ENCODE measurements around the gene IGSF3.

The IGSF3 gene

DNA sequence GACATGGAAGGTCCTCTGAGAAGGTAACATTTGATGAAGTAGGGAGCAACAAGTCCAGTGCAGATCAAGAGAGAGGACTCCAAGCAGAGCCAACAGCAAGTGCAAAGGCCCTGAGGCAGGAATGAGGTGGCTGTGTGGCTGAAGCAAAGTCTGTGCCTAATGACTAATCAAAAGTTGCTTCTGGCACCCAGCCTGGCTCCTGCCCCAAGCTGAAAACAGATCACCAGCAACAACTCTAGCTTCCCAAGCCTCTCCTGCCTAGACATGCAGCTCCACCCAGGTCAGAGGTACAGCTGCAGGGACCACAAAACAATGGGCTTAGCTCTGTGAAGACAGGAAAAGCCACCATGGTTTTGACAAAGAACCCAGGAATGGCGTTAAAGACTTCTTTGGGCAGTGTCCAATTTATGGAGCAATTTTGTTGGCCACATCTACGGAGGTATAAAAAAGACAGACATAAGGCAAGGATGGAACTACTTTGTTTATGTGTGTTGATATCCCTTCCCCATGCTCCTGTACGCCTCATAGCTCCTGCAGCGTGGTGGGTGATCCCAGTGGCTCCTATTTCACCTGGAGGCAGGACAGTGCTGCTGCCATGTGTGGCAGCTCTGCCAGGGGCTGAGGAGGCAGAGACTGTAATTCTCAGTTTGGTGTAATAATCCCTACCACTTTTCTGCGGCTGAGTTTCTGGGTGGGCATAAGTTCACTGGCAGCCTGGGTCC lies 26.4 kb upstream of the IGSF3 start:
- Histone ChIP-seq H3K4me1 (ENCODE audit: insufficient read depth, low read length) (no peaks in the 10 kb centered on the region), H3K27me3 (ENCODE audit: insufficient read depth, low read length, poor library complexity) (no peaks in the 10 kb centered on the region), H3K9me3 (ENCODE audit: insufficient read depth, low read length, severe bottlenecking) (no peaks in the 10 kb centered on the region), H3K27ac (ENCODE audit: low read length) (no peak overlapping the region), H3K9ac (ENCODE audit: low read depth, low read length) (no peak overlapping the region), H2AFZ (ENCODE audit: low read depth, low read length) (no peak overlapping the region), H3K4me2 (ENCODE audit: insufficient read depth, low read length) (no peak overlapping the region), H4K20me1 (ENCODE audit: insufficient read depth, low read length) (no peaks in the 10 kb centered on the region), H3K79me2 (ENCODE audit: insufficient read depth, low read length) (no peaks in the 10 kb centered on the region), H3K36me3 (ENCODE audit: insufficient read depth, low read length) (no peaks in the 10 kb centered on the region), H3K4me3 (ENCODE audit: low read depth in 1 of 2, low read length in 2 of 2) (no peak overlapping the region)
- ATAC-seq (ENCODE audit: insufficient read depth, low read depth): no peak
- TF ChIP-seq EZH2 (IDR thresholded peaks at IDR 0.05; ENCODE audit: borderline replicate concordance, low read depth, low read length, severe bottlenecking): no peak
- TF ChIP-seq, protein P1, sequence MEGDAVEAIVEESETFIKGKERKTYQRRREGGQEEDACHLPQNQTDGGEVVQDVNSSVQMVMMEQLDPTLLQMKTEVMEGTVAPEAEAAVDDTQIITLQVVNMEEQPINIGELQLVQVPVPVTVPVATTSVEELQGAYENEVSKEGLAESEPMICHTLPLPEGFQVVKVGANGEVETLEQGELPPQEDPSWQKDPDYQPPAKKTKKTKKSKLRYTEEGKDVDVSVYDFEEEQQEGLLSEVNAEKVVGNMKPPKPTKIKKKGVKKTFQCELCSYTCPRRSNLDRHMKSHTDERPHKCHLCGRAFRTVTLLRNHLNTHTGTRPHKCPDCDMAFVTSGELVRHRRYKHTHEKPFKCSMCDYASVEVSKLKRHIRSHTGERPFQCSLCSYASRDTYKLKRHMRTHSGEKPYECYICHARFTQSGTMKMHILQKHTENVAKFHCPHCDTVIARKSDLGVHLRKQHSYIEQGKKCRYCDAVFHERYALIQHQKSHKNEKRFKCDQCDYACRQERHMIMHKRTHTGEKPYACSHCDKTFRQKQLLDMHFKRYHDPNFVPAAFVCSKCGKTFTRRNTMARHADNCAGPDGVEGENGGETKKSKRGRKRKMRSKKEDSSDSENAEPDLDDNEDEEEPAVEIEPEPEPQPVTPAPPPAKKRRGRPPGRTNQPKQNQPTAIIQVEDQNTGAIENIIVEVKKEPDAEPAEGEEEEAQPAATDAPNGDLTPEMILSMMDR (IDR thresholded peaks at IDR 0.05; ENCODE audit: borderline replicate concordance, extremely low read depth, low read length, poor library complexity, severe bottlenecking): no peak
- DNase-seq: no peak

DNA sequence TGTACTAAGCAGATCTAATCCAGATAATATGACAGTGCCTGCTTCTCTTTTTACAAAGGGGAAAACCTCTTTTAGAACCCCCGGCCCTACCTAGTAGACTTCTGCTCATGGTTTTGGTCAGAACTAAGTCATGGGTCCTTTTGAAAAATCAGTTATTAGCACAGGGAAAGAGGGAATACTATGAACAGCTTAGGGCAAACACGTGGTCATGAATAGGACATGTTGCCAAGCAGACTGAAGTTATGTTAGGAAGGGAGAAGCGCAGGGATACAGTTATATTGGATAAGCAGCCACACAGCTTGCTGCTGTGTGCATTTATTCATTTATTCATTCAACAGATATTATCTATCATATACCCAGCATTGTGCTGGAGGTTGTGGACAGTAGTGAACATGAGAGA lies 25.3 kb upstream of the IGSF3 start:
- TF ChIP-seq, protein P1 (IDR thresholded peaks at IDR 0.05; ENCODE audit: borderline replicate concordance, extremely low read depth, low read length, poor library complexity, severe bottlenecking): no peak
- TF ChIP-seq EZH2 (IDR thresholded peaks at IDR 0.05; ENCODE audit: borderline replicate concordance, low read depth, low read length, severe bottlenecking): no peak
- ATAC-seq (ENCODE audit: insufficient read depth, low read depth) (no peak), DNase-seq (no peak)
- H2AFZ ChIP-seq (ENCODE audit: low read depth, low read length): no peak overlapping the region
- no peaks in the 10 kb centered on the region for H3K36me3 ChIP-seq (ENCODE audit: insufficient read depth, low read length)
- H3K4me3 ChIP-seq (ENCODE audit: low read depth in 1 of 2, low read length in 2 of 2): no peak overlapping the region
- H3K27ac ChIP-seq (ENCODE audit: low read length): no peak overlapping the region
- H3K4me2 ChIP-seq (ENCODE audit: insufficient read depth, low read length): no peak overlapping the region
- no peak overlapping the region for H3K9ac ChIP-seq (ENCODE audit: low read depth, low read length)
- no peaks in the 10 kb centered on the region for H4K20me1 ChIP-seq (ENCODE audit: insufficient read depth, low read length)
- no peaks in the 10 kb centered on the region for H3K79me2 ChIP-seq (ENCODE audit: insufficient read depth, low read length)
- H3K9me3 ChIP-seq (ENCODE audit: insufficient read depth, low read length, severe bottlenecking): no peaks in the 10 kb centered on the region
- no peaks in the 10 kb centered on the region for H3K4me1 ChIP-seq (ENCODE audit: insufficient read depth, low read length)
- no peaks in the 10 kb centered on the region for H3K27me3 ChIP-seq (ENCODE audit: insufficient read depth, low read length, poor library complexity)

DNA sequence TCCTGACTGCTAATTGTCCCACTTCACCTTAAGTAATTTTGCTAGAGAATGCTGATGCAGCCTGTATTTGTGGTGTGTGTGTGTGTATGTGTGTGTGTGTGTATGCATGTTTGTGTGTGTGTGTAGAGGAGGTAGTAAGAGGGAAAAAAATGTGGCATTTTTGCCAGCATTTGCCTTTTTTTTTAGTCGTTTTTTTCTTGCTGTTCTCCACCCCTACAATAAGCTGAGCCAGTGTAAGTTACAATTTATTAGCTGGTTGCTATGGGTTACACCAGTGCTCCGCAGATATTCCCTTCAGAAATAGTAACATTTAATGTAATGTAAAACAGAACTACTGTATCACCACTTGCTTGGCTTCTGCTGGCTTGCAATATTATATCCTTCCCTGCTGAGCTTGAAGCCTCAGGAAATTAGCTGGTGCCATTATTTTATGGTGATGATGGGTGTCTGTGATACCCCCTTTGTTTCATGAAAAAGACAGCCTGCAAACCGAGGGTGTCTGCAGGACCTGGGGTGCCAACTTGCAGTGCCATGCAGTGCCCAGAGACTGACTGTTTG lies 23.4 kb upstream of the IGSF3 start:
- Histone ChIP-seq H3K4me3 (ENCODE audit: low read depth in 1 of 2, low read length in 2 of 2) (no peak overlapping the region), H3K36me3 (ENCODE audit: insufficient read depth, low read length) (no peaks in the 10 kb centered on the region), H4K20me1 (ENCODE audit: insufficient read depth, low read length) (no peaks in the 10 kb centered on the region), H3K79me2 (ENCODE audit: insufficient read depth, low read length) (no peaks in the 10 kb centered on the region), H3K27me3 (ENCODE audit: insufficient read depth, low read length, poor library complexity) (no peaks in the 10 kb centered on the region), H3K4me1 (ENCODE audit: insufficient read depth, low read length) (no peaks in the 10 kb centered on the region), H3K4me2 (ENCODE audit: insufficient read depth, low read length) (no peak overlapping the region), H3K9me3 (ENCODE audit: insufficient read depth, low read length, severe bottlenecking) (no peaks in the 10 kb centered on the region), H2AFZ (ENCODE audit: low read depth, low read length) (no peak overlapping the region), H3K27ac (ENCODE audit: low read length) (no peak overlapping the region), H3K9ac (ENCODE audit: low read depth, low read length) (no peak overlapping the region)
- ATAC-seq (ENCODE audit: insufficient read depth, low read depth) (no peak), DNase-seq (no peak)
- TF ChIP-seq, protein P1 (IDR thresholded peaks at IDR 0.05; ENCODE audit: borderline replicate concordance, extremely low read depth, low read length, poor library complexity, severe bottlenecking): no peak
- TF ChIP-seq EZH2 (IDR thresholded peaks at IDR 0.05; ENCODE audit: borderline replicate concordance, low read depth, low read length, severe bottlenecking): no peak
